KMS-11 (cell line): Measurements from ENCODE around the gene RAPGEF5.

Source experiments
- H2AFZ ChIP-seq: fragments of 200-600 bp; sonication (generic); 2 replicates; pipeline ENCODE4 v1.6.1; 2016; ENCODE audit warnings: antibody characterized with exemption, mixed run types, low read depth
- H3K27ac ChIP-seq: fragments of 200-600 bp; sonication (generic); 2 replicates; pipeline ENCODE4 v1.6.1; 2016; ENCODE audit warnings: mild to moderate bottlenecking, mixed run types
- H3K27me3 ChIP-seq: fragments of 200-600 bp; sonication (generic); 2 replicates; pipeline ENCODE4 v1.6.1; 2017; ENCODE audit warnings: mild to moderate bottlenecking, low read depth, mixed run types, moderate library complexity; ENCODE audit not compliant: insufficient read depth
- H3K36me3 ChIP-seq: fragments of 200-600 bp; sonication (generic); 2 replicates; pipeline ENCODE4 v1.6.1; 2017; ENCODE audit warnings: mild to moderate bottlenecking, mixed run types; ENCODE audit not compliant: insufficient read depth
- H3K4me1 ChIP-seq: fragments of 200-600 bp; sonication (generic); 2 replicates; pipeline ENCODE4 v1.6.1; 2016; ENCODE audit warnings: mild to moderate bottlenecking, low read depth, mixed run types; ENCODE audit not compliant: poor library complexity, severe bottlenecking
- H3K4me2 ChIP-seq: fragments of 200-600 bp; sonication (generic); 2 replicates; pipeline ENCODE4 v1.7.0; 2016; ENCODE audit warnings: mild to moderate bottlenecking, mixed run types
- H3K4me3 ChIP-seq: fragments of 200-600 bp; sonication (generic); IDR thresholded peaks from 2 replicates; pipeline ENCODE4 v1.6.1; 2017; ENCODE audit warnings: low read depth, low read length, mixed read lengths; ENCODE audit not compliant: insufficient read depth
- H3K79me2 ChIP-seq: fragments of 200-600 bp; sonication (generic); 2 replicates; pipeline ENCODE4 v1.6.1; 2016; ENCODE audit warnings: low read depth, mixed run types; ENCODE audit not compliant: insufficient read depth
- H3K9ac ChIP-seq: fragments of 200-600 bp; sonication (generic); 2 replicates; pipeline ENCODE4 v1.6.1; 2016; ENCODE audit warnings: mild to moderate bottlenecking, mixed run types
- H4K20me1 ChIP-seq: fragments of 200-600 bp; sonication (generic); 2 replicates; pipeline ENCODE4 v1.6.1; 2016; ENCODE audit warnings: mild to moderate bottlenecking, mixed run types; ENCODE audit not compliant: insufficient read depth
- CTCF ChIP-seq: fragments of 200-600 bp; sonication (generic); conservative IDR thresholded peaks from 2 replicates; pipeline ENCODE4 v1.6.1; 2017; ENCODE audit warnings: low read depth, mild to moderate bottlenecking, antibody characterized with exemption, low read length, moderate library complexity, mixed read lengths

Gene RAPGEF5

GRCh38 chr7:22231806-22232205, 125.1 kb downstream of the RAPGEF5 start:
- H3K4me1 ChIP-seq = no peaks in the 10 kb centered on the region
- H3K27ac ChIP-seq = no peak overlapping the region
- no peak overlapping the region for H3K4me3 ChIP-seq
- no peaks in the 10 kb centered on the region for H3K79me2 ChIP-seq
- H3K36me3 ChIP-seq = no peaks in the 10 kb centered on the region
- H4K20me1 ChIP-seq = no peaks in the 10 kb centered on the region
- no peak overlapping the region for H2AFZ ChIP-seq
- no peak for TF ChIP-seq CTCF
- H3K4me2 ChIP-seq = no peak overlapping the region
- H3K9ac ChIP-seq = no peak overlapping the region
- H3K27me3 ChIP-seq = no peaks in the 10 kb centered on the region

DNA sequence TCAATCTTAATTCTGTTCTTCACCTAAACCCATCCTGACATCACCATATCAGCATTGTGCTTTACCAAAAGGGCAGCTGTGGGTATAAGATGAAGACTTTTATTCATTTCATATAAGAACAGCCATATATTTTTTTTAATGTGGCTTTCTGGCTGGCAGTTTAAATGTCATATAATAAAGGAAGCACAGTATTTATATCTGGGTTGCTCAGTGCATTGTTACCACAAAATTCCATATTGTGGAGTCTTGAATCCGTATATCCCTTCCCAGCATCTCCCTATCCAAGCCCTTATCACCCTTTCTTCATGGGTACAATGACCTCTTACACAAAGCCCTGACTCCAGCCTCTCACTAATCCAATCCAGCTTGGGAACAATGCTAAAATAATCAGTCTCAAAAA, 125.8 kb downstream of the RAPGEF5 start:
- Histone ChIP-seq H3K36me3 (no peaks in the 10 kb centered on the region), H4K20me1 (no peaks in the 10 kb centered on the region), H2AFZ (no peak overlapping the region), H3K4me1 (no peaks in the 10 kb centered on the region), H3K4me3 (no peak overlapping the region), H3K27me3 (no peaks in the 10 kb centered on the region), H3K27ac (no peak overlapping the region), H3K4me2 (no peak overlapping the region), H3K9ac (no peak overlapping the region), H3K79me2 (no peaks in the 10 kb centered on the region)
- no peak for TF ChIP-seq CTCF

- no peak overlapping the region for H3K4me3 ChIP-seq
- H3K4me2 ChIP-seq = no peak overlapping the region
- H3K79me2 ChIP-seq = no peaks in the 10 kb centered on the region
- H3K27ac ChIP-seq = no peak overlapping the region
- no peaks in the 10 kb centered on the region for H3K4me1 ChIP-seq
- H3K27me3 ChIP-seq = no peaks in the 10 kb centered on the region
- no peak for TF ChIP-seq CTCF
- H2AFZ ChIP-seq = no peak overlapping the region
- H4K20me1 ChIP-seq = no peaks in the 10 kb centered on the region
- H3K36me3 ChIP-seq = no peaks in the 10 kb centered on the region
- no peak overlapping the region for H3K9ac ChIP-seq
Observed at GRCh38 chr7:22230238-22230637, 126.7 kb downstream of the RAPGEF5 start.

DNA sequence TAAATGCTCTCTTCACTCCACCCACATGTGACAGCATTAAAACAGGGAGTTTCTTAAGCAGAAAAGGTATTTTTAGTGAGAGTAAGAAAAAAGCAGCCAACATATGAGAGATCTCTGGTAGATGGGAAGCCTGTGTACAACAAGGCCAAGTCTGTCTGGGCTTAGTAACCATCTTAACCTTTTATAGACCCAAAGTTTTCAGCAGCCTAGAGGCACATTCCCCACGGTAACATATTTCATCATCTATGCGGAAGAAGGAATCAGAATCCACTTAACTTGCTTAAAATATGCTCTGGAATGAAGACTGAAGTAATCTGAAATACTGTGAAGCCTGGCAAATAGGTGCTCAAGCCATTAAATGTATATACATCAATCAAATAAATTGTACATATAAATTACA, 127.8 kb downstream of the RAPGEF5 start:
- no peak overlapping the region for H3K4me3 ChIP-seq
- no peak overlapping the region for H3K27ac ChIP-seq
- no peak overlapping the region for H2AFZ ChIP-seq
- H3K4me2 ChIP-seq = no peak overlapping the region
- H4K20me1 ChIP-seq = no peaks in the 10 kb centered on the region
- H3K27me3 ChIP-seq = no peaks in the 10 kb centered on the region
- no peak for TF ChIP-seq CTCF
- no peaks in the 10 kb centered on the region for H3K4me1 ChIP-seq
- no peaks in the 10 kb centered on the region for H3K79me2 ChIP-seq
- H3K9ac ChIP-seq = no peak overlapping the region
- H3K36me3 ChIP-seq = no peaks in the 10 kb centered on the region

DNA sequence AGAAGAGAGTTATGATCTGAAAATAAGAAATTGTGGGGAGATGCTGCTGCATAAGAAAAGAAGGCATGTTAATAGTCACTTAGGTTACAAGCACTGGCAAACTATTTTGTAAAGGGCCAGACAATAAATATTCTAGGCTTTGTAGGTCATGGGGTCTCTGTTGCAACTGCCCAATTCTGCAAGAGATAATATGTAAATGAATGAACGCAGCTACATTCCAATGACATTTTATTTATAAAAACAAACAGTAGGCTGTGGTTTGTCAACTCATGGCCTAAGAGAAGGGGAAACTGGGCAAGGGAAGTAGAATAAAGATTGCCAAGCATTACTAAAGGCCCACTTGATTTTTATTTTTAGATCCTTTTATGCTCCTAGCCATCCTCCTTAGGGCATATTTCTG, 133.1 kb downstream of the RAPGEF5 start:
- TF ChIP-seq CTCF = no peak
- H3K4me1 ChIP-seq = peaks cover 8% of the 10 kb centered on the region
- no peaks in the 10 kb centered on the region for H3K27me3 ChIP-seq
- no peak overlapping the region for H3K9ac ChIP-seq
- H3K27ac ChIP-seq = no peak overlapping the region
- H3K4me2 ChIP-seq = no peak overlapping the region
- no peak overlapping the region for H2AFZ ChIP-seq
- no peaks in the 10 kb centered on the region for H3K36me3 ChIP-seq
- H3K4me3 ChIP-seq = no peak overlapping the region
- H4K20me1 ChIP-seq = no peaks in the 10 kb centered on the region
- H3K79me2 ChIP-seq = no peaks in the 10 kb centered on the region
